Spinal cord (tissue), 10 donors: Measurements from ENCODE around the gene PPP6C. TPM values are rescaled to one million over a fixed set of nuclear protein-coding genes. Genes with fewer than 3 reads are reported as not detected.
"Not testable (repeated sequence)": the region's sequence is repeated elsewhere in the genome, so short reads cannot be mapped to it uniquely, and the experiment has no call there.

Experiments
- DNase-seq, 6 donors: peaks; one replicate each; pipeline versions ENCODE4 v3.0.0 to v3.0.0-alpha.2; 2013 to 2015; ENCODE audit warnings: low spot score in 6 of 6, low read depth in 4 of 6
- H3K27ac ChIP-seq: one replicate; pipeline ENCODE4 v1.5.1; 2013; ENCODE audit warnings: low read depth, low read length, control low read depth
- H3K27me3 ChIP-seq: one replicate; pipeline ENCODE4 v1.6.1; 2013; ENCODE audit warnings: low read length; ENCODE audit not compliant: control insufficient read depth, insufficient read depth
- H3K36me3 ChIP-seq: one replicate; pipeline ENCODE4 v1.6.1; 2013; ENCODE audit warnings: low read length; ENCODE audit not compliant: control insufficient read depth, insufficient read depth
- H3K4me1 ChIP-seq: one replicate; pipeline ENCODE4 v1.6.1; 2013; ENCODE audit warnings: low read length; ENCODE audit not compliant: control insufficient read depth, insufficient read depth
- H3K4me3 ChIP-seq: one replicate; pipeline ENCODE4 v1.5.1; 2013; ENCODE audit warnings: low read depth, low read length, control low read depth
- H3K9me3 ChIP-seq: one replicate; pipeline ENCODE4 v1.6.1; 2013; ENCODE audit warnings: low read length; ENCODE audit not compliant: control insufficient read depth, insufficient read depth
- WGBS: methylation state at CpG from one replicate; pipeline ENCODE4 v1.1.5; 2013; ENCODE audit warnings: missing lambda C conversion rate; ENCODE audit not compliant: insufficient coverage; 5-methylcytosine and 5-hydroxymethylcytosine counted together
- polyA plus RNA-seq, 2 donors: library from polyadenylated mRNA; unstranded; fragments of 120-200 nt; gene quantifications; one replicate each; pipeline ENCODE4 v1.2.1, GENCODE V29; 2013; ENCODE audit not compliant: insufficient read length in 2 of 2
- total RNA-seq, 2 donors: library from RNA; depleted of rRNA in 1 of 2; stranded (reverse); fragments of 120-200 nt in 1 of 2; fragments of >200 nt in 1 of 2; gene quantifications; one replicate each; pipeline versions ENCODE4 v1.2.3 to v1.2.4, GENCODE V29; 2013 to 2014
- donor health status: healthy.

PPP6C gene
- total and polyA plus RNA-seq, 4 donors: 26.6 to 48.9 (median 43.1) TPM

- not testable (repeated sequence) for H3K9me3 ChIP-seq, H3K36me3 ChIP-seq, H3K4me3 ChIP-seq, H3K27ac ChIP-seq, H3K4me1 ChIP-seq, H3K27me3 ChIP-seq, DNase-seq
- WGBS: 98% methylated on average over 16 of the region's 33 CpGs
Measured at GRCh38 chr9:125108541-125108940, 81.1 kb downstream of the PPP6C start.

- H3K4me3 ChIP-seq: no peak overlapping the region
- H3K27ac ChIP-seq: no peak overlapping the region
- H3K9me3 ChIP-seq: no peaks in the 10 kb centered on the region
- H3K4me1 ChIP-seq: no peaks in the 10 kb centered on the region
- no peaks in the 10 kb centered on the region for H3K36me3 ChIP-seq
- H3K27me3 ChIP-seq: no peaks in the 10 kb centered on the region
- no peak for DNase-seq
Measured at GRCh38 chr9:125106285-125106893, 83.2 kb downstream of the PPP6C start.

GRCh38 chr9:125103770-125104460 is 85.7 kb downstream of the PPP6C start:
- H3K27ac ChIP-seq: no peak overlapping the region
- no CpG with 5 or more reads among the region's 3 CpGs for WGBS
- no peak for DNase-seq
- H3K4me1 ChIP-seq: no peaks in the 10 kb centered on the region
- no peak overlapping the region for H3K4me3 ChIP-seq
- no peaks in the 10 kb centered on the region for H3K36me3 ChIP-seq
- no peaks in the 10 kb centered on the region for H3K9me3 ChIP-seq
- H3K27me3 ChIP-seq: no peaks in the 10 kb centered on the region

- no peak overlapping the region for H3K4me3 ChIP-seq
- 100% methylated on average over 1 of the region's 1 CpG for WGBS
- no peaks in the 10 kb centered on the region for H3K9me3 ChIP-seq
- H3K36me3 ChIP-seq: no peaks in the 10 kb centered on the region
- H3K4me1 ChIP-seq: no peaks in the 10 kb centered on the region
- no peaks in the 10 kb centered on the region for H3K27me3 ChIP-seq
- H3K27ac ChIP-seq: no peak overlapping the region
- DNase-seq: no peak
Measured at GRCh38 chr9:125103021-125103420, 86.6 kb downstream of the PPP6C start.

- H3K4me1 ChIP-seq: no peaks in the 10 kb centered on the region
- H3K36me3 ChIP-seq: no peaks in the 10 kb centered on the region
- DNase-seq: no peak
- H3K27ac ChIP-seq: no peak overlapping the region
- no peak overlapping the region for H3K4me3 ChIP-seq
- 83% methylated on average over 3 of the region's 4 CpGs for WGBS
- H3K9me3 ChIP-seq: no peaks in the 10 kb centered on the region
- H3K27me3 ChIP-seq: no peaks in the 10 kb centered on the region
Measured at GRCh38 chr9:125100822-125101221, 88.8 kb downstream of the PPP6C start.

GRCh38 chr9:125099816-125100215 is 89.8 kb downstream of the PPP6C start:
- no peak for DNase-seq
- Histone ChIP-seq H3K27ac (no peak overlapping the region), H3K9me3 (no peaks in the 10 kb centered on the region), H3K4me1 (no peaks in the 10 kb centered on the region), H3K36me3 (no peaks in the 10 kb centered on the region), H3K27me3 (no peaks in the 10 kb centered on the region), H3K4me3 (no peak overlapping the region)
- no CpG with 5 or more reads among the region's 3 CpGs for WGBS

Other genes with a start within 250 kb of the PPP6C start
- gene GOLGA1, start 248.7 kb downstream of the PPP6C start, total RNA-seq: 10 to 100 TPM; 17.8 to 18.1 TPM
- 10 to 100 TPM; 19.6 to 21.7 TPM for gene GOLGA1, start 248.7 kb downstream of the PPP6C start, polyA plus RNA-seq
- gene SCAI, start 46.3 kb downstream of the PPP6C start, total RNA-seq: 10 to 100 TPM; 16.9 to 36.6 TPM
- gene SCAI, start 46.3 kb downstream of the PPP6C start, polyA plus RNA-seq: 10 to 100 TPM; 11.7 to 15.2 TPM
- gene RABEPK, start 10.7 kb upstream of the PPP6C start, total RNA-seq: 10 to 100 TPM; 19.5 to 24.7 TPM
- gene RABEPK, start 10.7 kb upstream of the PPP6C start, polyA plus RNA-seq: 10 to 100 TPM; 29.6 to 31.9 TPM
- 10 to 100 TPM; 65.0 to 86.9 TPM for gene HSPA5, start 51.5 kb upstream of the PPP6C start, total RNA-seq
- 100 to 1,000 TPM; 198 TPM for gene HSPA5, start 51.5 kb upstream of the PPP6C start, polyA plus RNA-seq
- gene GAPVD1, start 72.0 kb upstream of the PPP6C start, total RNA-seq: 10 to 100 TPM; 52.1 to 91.4 TPM
- gene GAPVD1, start 72.0 kb upstream of the PPP6C start, polyA plus RNA-seq: 10 to 100 TPM; 35.2 to 38.2 TPM